B cell (primary cell): ENCODE measurements around the gene U2AF2. TPM values are rescaled to one million over a fixed set of nuclear protein-coding genes. Genes with fewer than 3 reads are reported as not detected.

Experiments
- ATAC-seq: fragments of 200-7000 bp; cut with Tn5 transposase; one replicate; pipeline ENCODE4 v1.10.0; 2021; ENCODE audit warnings: low read depth, mild to moderate bottlenecking, moderate number of reproducible peaks, moderate library complexity
- CTCF ChIA-PET: fragments of 350-600 bp; sonication (Branson Sonifier 250); formaldehyde crosslinking; loops from one replicate; lab custom pipeline; 2021; ENCODE audit warnings: antibody characterized with exemption, inconsistent platforms; lab: Charles Lee
- POLR2A ChIA-PET: fragments of 350-600 bp; sonication (Branson Sonifier 250); formaldehyde crosslinking; loops from one replicate; lab custom pipeline; 2021; ENCODE audit warnings: antibody characterized with exemption; lab: Charles Lee
- DNase-seq: peaks from one replicate; pipeline ENCODE4 v3.0.0; 2013
- H2AFZ ChIP-seq: 2 replicates; pipeline ENCODE4 v1.6.1; 2012; ENCODE audit warnings: mild to moderate bottlenecking, low read depth, low read length; ENCODE audit not compliant: insufficient read depth, poor library complexity, severe bottlenecking
- H3K27ac ChIP-seq, 2 donors: 1 replicate in 1 of 2; 2 replicates in 1 of 2; pipeline ENCODE4 v1.5.1; 2012 to 2013; ENCODE audit warnings: low read length in 2 of 2, mild to moderate bottlenecking in 2 of 2, moderate library complexity in 1 of 2
- H3K27me3 ChIP-seq, 4 experiments: fragments of 200-600 bp in 1 of 4; sonication (generic) in 1 of 4; replicated peaks in 1 of 4; 1 replicate in 2 of 4; 2 replicates in 2 of 4; pipeline versions ENCODE4 v1.6.1 to v1.7.0; 2013 to 2016; ENCODE audit warnings: low read length in 3 of 4, mild to moderate bottlenecking in 2 of 4, mixed read lengths in 1 of 4, moderate library complexity in 1 of 4; ENCODE audit not compliant: insufficient read depth in 4 of 4, control insufficient read depth in 3 of 4; ENCODE audit errors: control extremely low read depth in 1 of 4
- H3K36me3 ChIP-seq, 2 experiments: replicated peaks in 1 of 2; 1 replicate in 1 of 2; 2 replicates in 1 of 2; pipeline versions ENCODE4 v1.6.1 to v1.7.1; 2013; ENCODE audit warnings: low read length in 1 of 2; ENCODE audit not compliant: insufficient read depth in 2 of 2, control insufficient read depth in 1 of 2; ENCODE audit errors: control extremely low read depth in 1 of 2, extremely low read depth in 1 of 2
- H3K4me1 ChIP-seq, 2 donors: fragments of 200-600 bp in 1 of 2; sonication (generic) in 1 of 2; 1 replicate in 1 of 2; 2 replicates in 1 of 2; pipeline versions ENCODE4 v1.5.1 to v1.6.1; 2013 to 2017; ENCODE audit warnings: low read length in 2 of 2; ENCODE audit not compliant: control insufficient read depth in 2 of 2, insufficient read depth in 2 of 2
- H3K4me2 ChIP-seq: replicated peaks from 2 replicates; pipeline ENCODE3; 2012; ENCODE audit warnings: mild to moderate bottlenecking, low read depth, low read length; ENCODE audit not compliant: poor library complexity, severe bottlenecking
- H3K4me3 ChIP-seq, 5 experiments: fragments of 200-600 bp in 1 of 5; sonication (generic) in 1 of 5; 1 replicate in 3 of 5; 2 replicates in 2 of 5; pipeline versions ENCODE4 v1.5.1 to v1.7.0; 2011 to 2016; ENCODE audit warnings: low read length in 4 of 5, mild to moderate bottlenecking in 4 of 5, low read depth in 2 of 5, control low read depth in 1 of 5, moderate library complexity in 1 of 5; ENCODE audit not compliant: insufficient read depth in 1 of 5; ENCODE audit errors: control extremely low read depth in 1 of 5, extremely low read depth in 1 of 5
- H3K79me2 ChIP-seq: fragments of 200-600 bp; sonication (generic); one replicate; pipeline ENCODE4 v1.6.0; 2016; ENCODE audit warnings: low read length; ENCODE audit not compliant: control insufficient read depth, insufficient read depth
- H3K9ac ChIP-seq: fragments of 200-600 bp; sonication (generic); 2 replicates; pipeline ENCODE4 v1.6.1; 2017; ENCODE audit warnings: mild to moderate bottlenecking, low read length, moderate library complexity
- H3K9me3 ChIP-seq, 3 donors: one replicate each; pipeline versions ENCODE4 v1.6.1 to v1.7.1; 2013; ENCODE audit warnings: low read length in 2 of 3; ENCODE audit not compliant: control insufficient read depth in 2 of 3, insufficient read depth in 1 of 3; ENCODE audit errors: control extremely low read depth in 1 of 3
- H4K20me1 ChIP-seq: 2 replicates; pipeline ENCODE4 v1.6.0; 2012; ENCODE audit warnings: mild to moderate bottlenecking, low read length; ENCODE audit not compliant: insufficient read depth, control insufficient read depth, poor library complexity, severe bottlenecking
- H3K27ac Mint-ChIP-seq: one replicate; pipeline ENCODE4 v1.8.0; 2021; ENCODE audit warnings: mixed read lengths
- H3K27me3 Mint-ChIP-seq: one replicate; pipeline ENCODE4 v1.8.0; 2021; ENCODE audit warnings: mixed read lengths
- H3K4me1 Mint-ChIP-seq: one replicate; pipeline ENCODE4 v1.8.0; 2021; ENCODE audit warnings: mixed read lengths
- H3K4me3 Mint-ChIP-seq: one replicate; pipeline ENCODE4 v1.8.0; 2021; ENCODE audit warnings: mixed read lengths
- H3K9me3 Mint-ChIP-seq: one replicate; pipeline ENCODE4 v1.8.0; 2022; ENCODE audit warnings: mixed read lengths; ENCODE audit not compliant: insufficient read depth
- CTCF ChIP-seq: fragments of 200-600 bp; IDR thresholded peaks from one replicate; pipeline ENCODE4 v1.8.0; 2022; ENCODE audit warnings: antibody characterized with exemption, mild to moderate bottlenecking
- EZH2 ChIP-seq: IDR thresholded peaks from 2 replicates; pipeline ENCODE4 v1.6.1; 2012; ENCODE audit warnings: borderline replicate concordance, low read depth, mild to moderate bottlenecking, moderate library complexity, low read length; ENCODE audit not compliant: insufficient read depth, poor library complexity, severe bottlenecking
- WGBS: methylation state at CpG from one replicate; pipeline ENCODE4 v1.1.5; 2013; ENCODE audit warnings: missing lambda C conversion rate; ENCODE audit not compliant: insufficient coverage; 5-methylcytosine and 5-hydroxymethylcytosine counted together
- intact Hi-C: fragments of 100-400 bp; cut with micrococcal nuclease; formaldehyde crosslinking; loops from one replicate; pipeline ENCODE4 v1.10.0; 2022
- polyA plus RNA-seq: library from polyadenylated mRNA; depleted of rRNA; stranded (reverse); fragments of >200 nt; gene quantifications from 2 replicates; pipeline ENCODE4 v1.2.3, GENCODE V29; 2012
- total RNA-seq, 2 donors: library from RNA; stranded (reverse); fragments of 120-200 nt in 1 of 2; gene quantifications; 1 replicate in 1 of 2; 2 replicates in 1 of 2; pipeline versions ENCODE4 v1.2.3 to v1.2.4, GENCODE V29; 2013 to 2022

Gene U2AF2
- total and polyA plus RNA-seq, 2 donors (not counting 1 experiment from before 2014, with no cell fraction given), result 275 to 300 TPM

GRCh38 chr19:55690769-55691545, 36.1 kb downstream of the U2AF2 start:
- no peak for TF ChIP-seq CTCF
- TF ChIP-seq EZH2, result no peak
- intact Hi-C loops, result no loop called here
- WGBS, result 98% methylated on average over 27 of the region's 31 CpGs
- no peak overlapping the region for H3K27ac ChIP-seq
- H3K4me2 ChIP-seq, result no peak overlapping the region
- peaks cover 9 to 30% of the 10 kb centered on the region in 2 donors for H3K4me1 ChIP-seq
- peaks cover 0 to 88% of the 10 kb centered on the region in 2 experiments for H3K36me3 ChIP-seq
- H4K20me1 ChIP-seq, result peaks cover 76% of the 10 kb centered on the region
- H3K9me3 ChIP-seq, result no peaks in the 10 kb centered on the region
- Mint-ChIP-seq H3K9me3 (no peaks in the 10 kb centered on the region), H3K27me3 (no peaks in the 10 kb centered on the region), H3K4me1 (peaks cover 26% of the 10 kb centered on the region), H3K27ac (no peak overlapping the region), H3K4me3 (no peak overlapping the region)
- POLR2A ChIA-PET, result no interaction called here
- DNase-seq (no peak), ATAC-seq (no peak)
- H3K79me2 ChIP-seq, result peaks cover 44% of the 10 kb centered on the region
- H3K4me3 ChIP-seq, result no peak overlapping the region
- no peak overlapping the region for H2AFZ ChIP-seq
- CTCF ChIA-PET, result no interaction called here
- H3K27me3 ChIP-seq, result no peaks in the 10 kb centered on the region
- no peak overlapping the region for H3K9ac ChIP-seq
